GM11168 (cell line): Measurements from ENCODE around the gene OPA3.
"Not testable (repeated sequence)": the region's sequence is repeated elsewhere in the genome, so short reads cannot be mapped to it uniquely, and the experiment has no call there.

Source experiments
- in situ Hi-C: fragments of 300-500 bp; cut with MboI; formaldehyde crosslinking; loops from one replicate; pipeline ENCODE4 v1.12.0; 2022; ENCODE audit warnings: low sequenced_read_pairs; ENCODE audit not compliant: unreplicated experiment

The OPA3 gene

GRCh38 chr19:45526143-45526542, 58.5 kb downstream of the OPA3 start:
- in situ Hi-C loops = no loop called here

- in situ Hi-C loops = loop anchor here (5.0 kb wide), 1 partner anchor 33 kb away; no protein-coding TSS in a partner anchor
Observed at GRCh38 chr19:45524575-45525129, 60.0 kb downstream of the OPA3 start.

GRCh38 chr19:45523642-45524256, 60.9 kb downstream of the OPA3 start:
- in situ Hi-C loops = loop anchor here (5.0 kb wide), 1 partner anchor 34 kb away; no protein-coding TSS in a partner anchor

GRCh38 chr19:45522010-45522941, 62.3 kb downstream of the OPA3 start:
- in situ Hi-C loops = loop anchor here (5.0 kb wide), 1 partner anchor 35 kb away; no protein-coding TSS in a partner anchor

- in situ Hi-C loops = no loop called here
Observed at GRCh38 chr19:45518469-45518826, 66.2 kb downstream of the OPA3 start.

GRCh38 chr19:45517641-45518468, 66.7 kb downstream of the OPA3 start:
- in situ Hi-C loops = no loop called here

GRCh38 chr19:45517238-45517637, 67.4 kb downstream of the OPA3 start:
- in situ Hi-C loops = no loop called here

GRCh38 chr19:45515807-45516401, 68.7 kb downstream of the OPA3 start:
- in situ Hi-C loops = no loop called here

- in situ Hi-C loops = no loop called here
Observed at GRCh38 chr19:45515081-45515624, 69.4 kb downstream of the OPA3 start.

- in situ Hi-C loops = no loop called here
Observed at GRCh38 chr19:45514376-45515051, 70.1 kb downstream of the OPA3 start.

GRCh38 chr19:45512881-45513483, 71.6 kb downstream of the OPA3 start:
- in situ Hi-C loops = no loop called here

- in situ Hi-C loops = no loop called here
Observed at GRCh38 chr19:45511074-45511473, 73.5 kb downstream of the OPA3 start.

- in situ Hi-C loops = not testable (repeated sequence)
Observed at GRCh38 chr19:45510352-45510751, 74.2 kb downstream of the OPA3 start.

- in situ Hi-C loops = no loop called here
Observed at GRCh38 chr19:45509692-45510015, 74.9 kb downstream of the OPA3 start.

- in situ Hi-C loops = no loop called here
Observed at GRCh38 chr19:45508861-45509691, 75.5 kb downstream of the OPA3 start.

- in situ Hi-C loops = no loop called here
Observed at GRCh38 chr19:45508417-45508860, 76.2 kb downstream of the OPA3 start.

GRCh38 chr19:45507872-45508416, 76.7 kb downstream of the OPA3 start:
- in situ Hi-C loops = no loop called here
